Mesodermal cell (in vitro differentiated cells): ENCODE data around the gene PRTG.
A peak's percentile ranks its signal among the peaks of the same experiment; 100 is the strongest.
"Not testable (repeated sequence)": the region's sequence is repeated elsewhere in the genome, so short reads cannot be mapped to it uniquely, and the experiment has no call there.

Experiments used
- H3K27ac ChIP-seq: 2 replicates; pipeline ENCODE4 v1.7.0; 2013; ENCODE audit warnings: mild to moderate bottlenecking, low read depth, low read length, moderate library complexity; ENCODE audit not compliant: severe bottlenecking
- H3K36me3 ChIP-seq: 2 replicates; pipeline ENCODE4 v1.7.1; 2013; ENCODE audit warnings: mild to moderate bottlenecking, low read length, moderate library complexity; ENCODE audit not compliant: control insufficient read depth, insufficient read depth
- H3K4me1 ChIP-seq: one replicate; pipeline ENCODE4 v1.7.1; 2013; ENCODE audit warnings: mild to moderate bottlenecking, low read length; ENCODE audit not compliant: insufficient read depth, control insufficient read depth, poor library complexity, severe bottlenecking
- H3K4me3 ChIP-seq: 2 replicates; pipeline ENCODE4 v1.7.0; 2013; ENCODE audit warnings: low read length, control low read depth, mild to moderate bottlenecking; ENCODE audit not compliant: insufficient read depth, poor library complexity, severe bottlenecking; ENCODE audit errors: extremely low read depth
- H3K9me3 ChIP-seq: 2 replicates; pipeline ENCODE4 v1.7.1; 2013; ENCODE audit warnings: mild to moderate bottlenecking, low read length, moderate library complexity; ENCODE audit not compliant: control insufficient read depth
- WGBS, 2 experiments: methylation state at CpG; one replicate each; pipeline ENCODE4 v1.1.5; 2013; ENCODE audit warnings: missing lambda C conversion rate in 2 of 2; ENCODE audit not compliant: insufficient coverage in 2 of 2; 5-methylcytosine and 5-hydroxymethylcytosine counted together

Gene PRTG

GRCh38 chr15:55733461-55733860 lies 9.5 kb downstream of the PRTG start:
- H3K4me3 ChIP-seq, H3K9me3 ChIP-seq, H3K27ac ChIP-seq: not testable (repeated sequence)
- 87 to 100% methylated on average over 4 to 5 of the region's 7 CpGs for WGBS, 2 experiments
- Histone ChIP-seq H3K36me3 (peaks cover 68% of the 10 kb centered on the region), H3K4me1 (peaks cover 34% of the 10 kb centered on the region)

DNA sequence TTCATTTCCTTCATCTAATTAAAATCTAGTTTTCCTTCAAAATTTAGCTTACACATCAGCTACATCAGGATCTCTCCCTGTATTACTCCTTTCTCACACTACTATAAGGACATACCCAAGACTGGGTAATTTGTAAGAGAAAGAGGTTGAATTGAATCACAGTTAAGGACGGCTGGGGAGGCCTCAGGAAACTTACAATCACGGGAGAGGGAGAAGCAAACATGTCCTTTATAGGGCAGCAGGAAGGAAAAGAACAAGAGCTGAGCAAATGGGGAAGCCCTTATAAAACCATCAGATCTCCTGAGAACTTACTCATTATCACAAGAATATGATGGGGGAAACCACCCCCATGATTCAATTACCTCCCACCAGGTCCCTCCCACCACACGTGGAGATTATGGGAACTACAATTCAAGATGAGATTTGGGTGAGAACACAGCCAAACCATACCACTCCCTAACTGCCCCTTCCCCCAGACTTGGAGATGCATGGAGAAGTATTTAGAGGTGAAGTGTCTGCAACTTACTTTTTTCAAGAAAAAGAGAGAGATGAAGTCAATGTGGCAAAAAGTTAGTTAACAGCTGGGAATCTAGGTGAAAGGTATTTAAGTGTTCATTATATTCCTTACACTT lies 21.3 kb downstream of the PRTG start:
- Histone ChIP-seq H3K36me3 (peaks cover 74% of the 10 kb centered on the region), H3K9me3 (no peaks in the 10 kb centered on the region), H3K4me1 (peaks cover 13% of the 10 kb centered on the region), H3K4me3 (no peak overlapping the region), H3K27ac (no peak overlapping the region)
- 60% methylated on average over 1 of the region's 3 CpGs; no CpG with 5 or more reads in 1 of the 2 experiments for WGBS, 2 experiments

GRCh38 chr15:55715355-55716076 lies 27.4 kb downstream of the PRTG start:
- H3K4me1 ChIP-seq, result peaks cover 41% of the 10 kb centered on the region
- H3K36me3 ChIP-seq, result peaks cover 44% of the 10 kb centered on the region
- no peak overlapping the region for H3K4me3 ChIP-seq
- 0 to 20% methylated on average over 3 to 4 of the region's 6 CpGs for WGBS, 2 experiments
- H3K27ac ChIP-seq, result peak overlapping the region; percentile 83
- no peaks in the 10 kb centered on the region for H3K9me3 ChIP-seq

DNA sequence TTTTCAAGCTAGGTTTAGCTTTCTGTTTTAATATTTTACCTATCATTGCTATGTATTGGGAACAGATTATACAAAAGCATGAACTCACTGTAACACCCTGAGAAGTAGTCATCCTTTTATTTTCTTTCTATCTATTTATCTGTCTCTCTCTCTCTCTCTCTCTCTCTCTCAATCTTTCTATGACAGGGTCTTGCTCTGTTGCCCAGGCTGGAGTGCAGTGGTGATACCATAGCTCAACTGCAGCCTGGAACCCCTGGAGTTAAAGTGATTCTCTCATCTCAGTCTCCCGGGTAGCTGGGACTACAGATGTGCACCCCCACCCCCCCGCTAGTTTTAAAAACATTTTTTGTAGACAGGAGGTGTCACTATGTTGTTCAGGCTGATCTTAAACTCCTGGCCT lies 28.9 kb downstream of the PRTG start:
- 65% methylated on average over 2 of the region's 2 CpGs; no CpG with 5 or more reads in 1 of the 2 experiments for WGBS, 2 experiments
- peaks cover 41% of the 10 kb centered on the region for H3K36me3 ChIP-seq

GRCh38 chr15:55712363-55712762 lies 30.6 kb downstream of the PRTG start:
- Histone ChIP-seq H3K4me1 (peaks cover 32% of the 10 kb centered on the region), H3K36me3 (peaks cover 48% of the 10 kb centered on the region), H3K27ac (peak overlapping the region; percentile 3), H3K4me3 (no peak overlapping the region), H3K9me3 (no peaks in the 10 kb centered on the region)
- WGBS, 2 experiments, result no CpG with 5 or more reads among the region's 2 CpGs

More for the DNA sequence above, 28.9 kb downstream of the PRTG start:
- Histone ChIP-seq H3K4me1 (peaks cover 41% of the 10 kb centered on the region), H3K27ac (no peak overlapping the region), H3K4me3 (no peak overlapping the region), H3K9me3 (no peaks in the 10 kb centered on the region)

GRCh38 chr15:55710286-55710685 lies 32.7 kb downstream of the PRTG start:
- H3K36me3 ChIP-seq, result peaks cover 50% of the 10 kb centered on the region
- no peak overlapping the region for H3K27ac ChIP-seq
- H3K9me3 ChIP-seq, result no peaks in the 10 kb centered on the region
- H3K4me1 ChIP-seq, result peaks cover 19% of the 10 kb centered on the region
- no peak overlapping the region for H3K4me3 ChIP-seq

- WGBS, 2 experiments, result 100% methylated on average over 1 of the region's 2 CpGs; no CpG with 5 or more reads in 1 of the 2 experiments
- Histone ChIP-seq H3K4me1 (peaks cover 14% of the 10 kb centered on the region), H3K36me3 (peaks cover 50% of the 10 kb centered on the region)
Observed at GRCh38 chr15:55709458-55709857, 33.5 kb downstream of the PRTG start.

DNA sequence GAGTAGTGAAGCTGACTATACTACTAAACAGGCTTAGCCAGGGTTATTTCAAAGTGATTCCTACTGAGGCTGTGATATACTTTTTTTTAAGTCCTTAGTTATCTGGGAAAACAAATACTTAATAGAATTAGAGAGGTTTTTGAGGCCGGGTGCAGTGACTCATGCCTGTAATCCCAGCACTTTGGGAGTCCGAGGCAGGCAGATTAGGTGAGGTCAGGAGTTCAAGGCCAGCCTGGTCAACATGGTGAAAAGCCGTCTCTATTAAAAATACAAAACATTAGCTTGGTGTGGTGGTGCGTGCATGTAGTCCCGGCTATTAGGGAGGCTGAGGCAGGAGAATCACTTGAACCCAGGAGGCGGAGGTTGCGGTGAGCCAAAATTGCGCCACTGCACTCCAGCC lies 34.2 kb downstream of the PRTG start:
- H3K4me1 ChIP-seq, result peaks cover 14% of the 10 kb centered on the region
- WGBS, 2 experiments, result 82 to 93% methylated on average over 5 to 7 of the region's 8 CpGs
- H3K4me3 ChIP-seq, result no peak overlapping the region
- no peak overlapping the region for H3K27ac ChIP-seq
- no peaks in the 10 kb centered on the region for H3K9me3 ChIP-seq
- peaks cover 47% of the 10 kb centered on the region for H3K36me3 ChIP-seq

More at GRCh38 chr15:55709458-55709857, 33.5 kb downstream of the PRTG start:
- no peak overlapping the region for H3K27ac ChIP-seq
- no peaks in the 10 kb centered on the region for H3K9me3 ChIP-seq
- H3K4me3 ChIP-seq, result no peak overlapping the region

- Histone ChIP-seq H3K36me3 (peaks cover 47% of the 10 kb centered on the region), H3K27ac (no peak overlapping the region), H3K9me3 (no peaks in the 10 kb centered on the region), H3K4me1 (peaks cover 16% of the 10 kb centered on the region), H3K4me3 (no peak overlapping the region)
- WGBS, 2 experiments, result 80 to 93% methylated on average over 2 to 3 of the region's 4 CpGs
Observed at GRCh38 chr15:55707951-55708350, 35.0 kb downstream of the PRTG start.

GRCh38 chr15:55707518-55707917 lies 35.4 kb downstream of the PRTG start:
- Histone ChIP-seq H3K27ac (no peak overlapping the region), H3K4me1 (peaks cover 21% of the 10 kb centered on the region), H3K4me3 (no peak overlapping the region), H3K9me3 (no peaks in the 10 kb centered on the region), H3K36me3 (peaks cover 50% of the 10 kb centered on the region)
- WGBS, 2 experiments, result 72 to 100% methylated on average over 2 of the region's 3 CpGs

DNA sequence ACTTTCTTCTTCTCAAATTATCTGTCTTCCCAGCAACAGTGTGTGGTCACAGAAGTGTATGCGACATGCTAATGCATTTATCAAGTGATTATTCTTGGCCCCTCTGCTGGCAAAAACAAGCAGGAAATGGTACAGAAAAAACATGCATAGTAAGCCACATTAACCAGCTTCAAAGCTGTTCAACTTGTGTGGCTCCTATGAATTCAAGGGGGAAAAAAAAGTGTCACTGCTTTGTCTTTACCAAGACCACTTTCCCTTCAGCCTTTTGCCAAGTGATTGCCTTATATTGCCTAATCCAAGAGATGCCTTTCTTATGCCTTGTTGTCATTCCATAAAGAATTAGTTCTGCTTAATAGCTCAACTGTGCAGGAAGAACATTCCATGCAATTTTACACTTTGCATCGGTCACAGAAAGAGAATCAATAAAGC lies 39.1 kb downstream of the PRTG start:
- Histone ChIP-seq H3K27ac (peak overlapping the region; percentile 72), H3K4me3 (no peak overlapping the region), H3K4me1 (peaks cover 25% of the 10 kb centered on the region), H3K9me3 (no peaks in the 10 kb centered on the region), H3K36me3 (peaks cover 43% of the 10 kb centered on the region)
- WGBS, 2 experiments, result 83 to 100% methylated on average over 1 of the region's 2 CpGs
